ENCODE data around the gene ARSJ.

The ARSJ gene

GRCh38 chr4:113905301-113905700 is 74.1 kb downstream of the ARSJ start:
- DNase-seq (ENCODE audit: insufficient read length, low spot score) (no peak), FAIRE-seq (no peak)

DNA sequence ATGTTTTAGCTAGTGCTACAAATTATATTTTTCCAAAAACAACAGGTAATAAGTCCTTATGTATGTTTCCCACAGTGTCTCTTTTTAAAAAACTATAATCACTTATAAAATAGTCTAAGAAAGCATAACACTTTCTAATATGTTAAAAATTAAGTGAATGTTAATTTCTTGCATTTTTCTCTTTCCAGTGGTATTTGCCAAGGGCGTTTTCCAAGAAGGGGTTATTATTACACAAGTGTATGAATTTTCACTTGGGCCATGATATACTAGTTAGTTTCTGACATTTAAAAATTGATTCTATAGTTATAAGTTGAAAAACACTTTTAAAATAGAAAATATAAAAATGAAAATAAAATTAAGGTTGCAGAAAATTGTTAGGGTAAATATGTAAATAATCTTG is 74.6 kb downstream of the ARSJ start:
- FAIRE-seq, result no peak
- DNase-seq (ENCODE audit: insufficient read length, low spot score), result no peak

GRCh38 chr4:113901994-113902787 is 77.3 kb downstream of the ARSJ start:
- no peak for DNase-seq (ENCODE audit: insufficient read length, low spot score)
- no peak for FAIRE-seq

- FAIRE-seq, result no peak
Observed at GRCh38 chr4:113899271-113900070, 80.0 kb downstream of the ARSJ start.

DNA sequence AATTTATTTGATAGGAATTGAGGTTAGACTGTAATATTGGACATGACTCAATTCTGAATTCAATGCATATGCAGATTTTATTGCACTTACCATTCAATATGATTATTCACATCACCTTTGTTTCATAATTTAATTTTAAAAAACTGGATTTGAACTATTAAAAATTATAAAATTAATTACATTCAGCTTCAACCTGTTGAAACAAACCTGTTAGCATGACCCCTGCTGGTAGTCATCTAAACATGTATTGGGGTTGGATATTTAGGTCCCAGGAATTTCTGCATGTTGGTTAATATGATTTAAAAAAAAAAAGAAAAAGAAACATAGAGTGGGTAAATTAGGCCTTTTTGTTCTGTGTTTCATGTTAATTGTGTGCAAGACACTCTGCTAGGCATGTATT is 85.9 kb downstream of the ARSJ start:
- DNase-seq (ENCODE audit: insufficient read length, low spot score) (no peak), FAIRE-seq (no peak)

More at GRCh38 chr4:113899271-113900070, 80.0 kb downstream of the ARSJ start:
- DNase-seq (ENCODE audit: insufficient read length, low spot score), result no peak

DNA sequence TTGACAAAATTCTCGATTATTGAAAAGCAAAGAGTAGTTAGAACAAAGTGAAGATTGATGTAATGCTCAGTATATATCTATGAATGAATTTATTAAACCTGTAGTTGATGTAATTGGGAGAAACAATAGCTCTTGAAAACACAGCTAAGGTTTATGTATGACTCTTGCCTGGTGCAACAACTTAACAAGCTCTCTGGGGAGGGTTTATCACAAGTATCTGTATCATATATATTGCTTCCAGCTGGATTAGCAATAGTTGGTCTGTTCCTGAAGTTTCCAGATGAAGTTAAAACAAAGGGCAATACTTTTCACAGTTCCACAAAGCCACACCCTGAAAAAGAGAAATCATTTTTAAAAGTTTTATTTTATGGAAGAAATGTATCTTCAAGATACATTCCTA is 91.4 kb downstream of the ARSJ start:
- no peak for DNase-seq (ENCODE audit: insufficient read length, low spot score)
- FAIRE-seq, result no peak

GRCh38 chr4:113885291-113885690 is 94.2 kb downstream of the ARSJ start:
- FAIRE-seq, result no peak
- DNase-seq (ENCODE audit: insufficient read length, low spot score), result no peak

DNA sequence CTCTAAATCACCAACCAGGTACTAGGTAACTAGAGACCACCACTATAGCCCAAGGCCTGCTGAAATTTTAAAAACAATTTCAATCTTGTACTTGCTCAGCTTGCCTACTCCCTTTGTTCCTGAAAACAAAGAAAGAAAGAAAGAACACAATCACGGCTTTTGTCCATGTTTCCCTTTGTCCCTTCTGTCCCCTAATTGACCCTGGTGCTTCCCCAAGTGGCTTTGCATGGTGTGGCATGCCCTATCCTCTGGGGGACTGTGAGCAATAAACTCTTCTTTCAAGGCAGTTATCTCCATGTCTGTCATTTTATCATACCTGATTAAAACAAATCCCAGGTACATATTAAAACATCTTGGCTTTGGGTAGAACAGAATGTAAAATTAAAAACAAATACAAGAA is 94.8 kb downstream of the ARSJ start:
- FAIRE-seq (no peak), DNase-seq (ENCODE audit: insufficient read length, low spot score) (no peak)

- DNase-seq (ENCODE audit: insufficient read length, low spot score) (no peak), FAIRE-seq (no peak)
Observed at GRCh38 chr4:113882668-113883067, 96.8 kb downstream of the ARSJ start.

- DNase-seq (ENCODE audit: insufficient read length, low spot score) (no peak), FAIRE-seq (no peak)
Observed at GRCh38 chr4:113881256-113881655, 98.2 kb downstream of the ARSJ start.

DNA sequence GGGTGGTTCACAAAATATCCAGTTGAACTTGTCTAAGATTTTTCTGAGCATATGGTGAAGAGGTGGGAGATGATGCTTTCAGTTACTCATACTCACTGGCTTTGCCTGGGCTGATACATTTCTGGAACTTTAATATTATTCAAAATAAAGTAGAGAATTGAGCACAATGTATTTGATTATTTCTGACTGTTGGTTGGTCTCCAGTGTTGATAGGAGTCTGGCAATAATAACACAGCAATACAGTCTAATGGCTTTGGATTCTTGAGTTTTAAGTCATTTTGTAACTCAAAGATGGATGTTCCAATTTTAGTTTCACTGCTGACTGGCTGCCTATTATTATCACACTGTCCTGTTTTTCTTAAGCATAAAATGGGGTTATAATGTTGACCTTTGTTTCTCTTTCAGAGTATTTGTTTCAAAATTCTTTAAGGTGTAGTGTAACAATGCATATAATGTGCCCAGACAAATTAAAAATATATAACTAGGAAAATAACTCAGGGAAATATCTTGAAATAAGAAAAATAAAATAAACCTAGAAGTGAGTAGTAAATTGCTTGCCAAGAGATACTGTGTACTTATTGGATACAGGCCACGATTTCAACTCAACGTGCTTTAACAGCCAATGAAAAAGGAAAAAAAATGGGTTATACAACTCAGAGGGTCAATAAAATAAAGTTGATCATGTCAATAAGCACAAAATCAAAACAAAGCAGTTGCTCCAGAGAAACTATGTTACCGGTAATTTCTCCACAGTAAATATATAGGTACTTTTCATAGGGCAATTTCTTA is 99.0 kb downstream of the ARSJ start:
- no peak for FAIRE-seq
- no peak for DNase-seq (ENCODE audit: insufficient read length, low spot score)

- DNase-seq (ENCODE audit: insufficient read length, low spot score) (peak; percentile 14), FAIRE-seq (peak; percentile 69)
Observed at GRCh38 chr4:113878668-113879067, 100.8 kb downstream of the ARSJ start.

- DNase-seq (ENCODE audit: insufficient read length, low spot score) (no peak), FAIRE-seq (no peak)
Observed at GRCh38 chr4:113874480-113874879, 105.0 kb downstream of the ARSJ start.

DNA sequence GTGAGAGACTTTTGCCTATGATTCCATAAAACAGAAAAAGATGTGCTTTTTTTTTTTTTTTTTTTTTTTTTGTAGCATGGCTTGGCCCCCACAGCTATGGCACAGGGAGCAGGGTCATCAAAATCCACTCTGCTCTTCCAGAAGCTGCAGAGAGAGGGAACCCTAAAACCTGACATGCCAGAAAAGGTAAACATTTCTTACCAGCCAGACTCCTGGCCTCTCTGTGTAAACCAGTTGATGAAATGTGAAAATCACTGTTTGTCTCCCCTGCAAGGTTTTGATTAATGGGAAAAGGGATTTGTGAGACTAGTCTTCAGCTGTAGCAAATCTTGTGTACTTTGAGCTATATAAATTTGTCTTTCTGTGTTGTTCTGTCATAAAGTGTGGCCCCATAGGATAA is 105.9 kb downstream of the ARSJ start:
- FAIRE-seq (no peak), DNase-seq (ENCODE audit: insufficient read length, low spot score) (no peak)

GRCh38 chr4:113872426-113873260 is 106.8 kb downstream of the ARSJ start:
- DNase-seq (ENCODE audit: insufficient read length, low spot score) (no peak), FAIRE-seq (no peak)

DNA sequence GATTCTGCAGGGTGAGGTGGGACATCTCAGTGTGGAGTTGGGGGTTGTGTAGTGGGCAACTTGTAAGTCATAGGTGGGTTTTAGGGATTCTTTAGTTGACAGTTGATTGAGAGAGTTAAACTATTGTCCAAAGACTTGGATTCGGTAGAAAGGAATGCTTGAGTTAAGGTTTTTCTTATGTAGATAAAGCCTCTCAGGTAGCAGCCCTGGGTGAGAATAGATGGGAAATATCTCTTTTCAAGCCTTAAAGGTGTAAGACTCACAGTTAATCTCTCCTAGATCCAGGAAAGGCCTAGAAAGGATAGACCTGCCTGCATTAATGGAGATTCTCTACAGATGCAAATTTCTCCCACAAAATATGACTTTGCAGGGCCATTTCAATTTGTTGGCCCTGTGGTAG is 108.4 kb downstream of the ARSJ start:
- DNase-seq (ENCODE audit: insufficient read length, low spot score), result no peak
- no peak for FAIRE-seq

DNA sequence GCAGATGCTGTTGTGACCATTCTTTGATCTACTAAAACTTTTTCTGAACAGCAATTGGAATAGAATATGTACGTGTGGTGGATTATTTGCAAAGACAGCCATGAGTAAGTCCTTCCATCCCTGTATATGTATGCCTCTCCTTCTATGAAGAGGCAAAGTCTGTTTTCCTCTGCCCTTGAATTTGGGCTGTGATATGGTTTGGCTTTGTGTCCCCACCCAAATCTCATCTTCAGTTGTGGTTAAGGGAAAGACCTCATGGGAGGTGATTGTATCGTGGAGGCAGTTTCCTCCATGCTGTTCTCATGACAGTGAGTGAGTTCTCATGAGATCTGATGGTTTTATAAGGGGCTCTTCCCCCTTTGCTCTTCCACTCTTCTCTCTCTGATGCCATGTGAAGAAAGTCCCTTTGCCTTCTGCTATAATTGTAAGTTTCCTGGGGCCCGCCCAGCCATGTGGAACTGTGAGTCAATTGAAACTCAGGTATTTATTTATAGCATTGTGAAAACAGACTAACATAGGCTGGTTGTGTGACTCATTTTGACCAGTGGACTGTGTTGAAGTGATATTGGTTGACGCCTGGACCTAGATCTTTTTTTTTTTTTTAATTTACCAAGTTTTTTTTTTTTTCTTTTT is 109.6 kb downstream of the ARSJ start:
- DNase-seq (ENCODE audit: insufficient read length, low spot score), result no peak
- FAIRE-seq, result peak; percentile 42

- DNase-seq (ENCODE audit: insufficient read length, low spot score), result no peak
- no peak for FAIRE-seq
Observed at GRCh38 chr4:113866611-113867010, 112.8 kb downstream of the ARSJ start.

GRCh38 chr4:113858924-113859323 is 120.5 kb downstream of the ARSJ start:
- FAIRE-seq (no peak), DNase-seq (ENCODE audit: insufficient read length, low spot score) (no peak)

- DNase-seq (ENCODE audit: insufficient read length, low spot score), result no peak
- no peak for FAIRE-seq
Observed at GRCh38 chr4:113851816-113852215, 127.6 kb downstream of the ARSJ start.
